Stomach (tissue), 9 donors: ENCODE measurements around the gene SLC29A2. TPM values are rescaled to one million over a fixed set of nuclear protein-coding genes. Genes with fewer than 3 reads are reported as not detected.

Experiments used
- DNase-seq, 2 donors: peaks; one replicate each; pipeline versions ENCODE4 v3.0.0 to v3.0.0-alpha.2; 2013 to 2019
- H3K27ac ChIP-seq, 5 donors: fragments of 200-600 bp in 4 of 5; sonication (generic) in 4 of 5; one replicate each; pipeline ENCODE4 v1.5.1; 2013 to 2019; ENCODE audit warnings: mild to moderate bottlenecking in 1 of 5, moderate library complexity in 1 of 5
- H3K27me3 ChIP-seq, 3 donors: fragments of 200-600 bp; sonication (generic); one replicate each; pipeline ENCODE4 v1.5.1; 2017 to 2019; ENCODE audit warnings: mixed run types in 1 of 3
- H3K36me3 ChIP-seq, 4 donors: fragments of 200-600 bp; sonication (generic); 1 replicate in 3 of 4; 2 replicates in 1 of 4; pipeline ENCODE4 v1.5.1; 2016 to 2019
- H3K4me1 ChIP-seq, 4 donors: fragments of 200-600 bp; sonication (generic); one replicate each; pipeline ENCODE4 v1.5.1; 2016 to 2019
- H3K4me3 ChIP-seq, 4 donors: fragments of 200-600 bp; sonication (generic) in 3 of 4; one replicate each; pipeline ENCODE4 v1.5.1; 2016 to 2019; ENCODE audit warnings: mild to moderate bottlenecking in 1 of 4
- H3K9me3 ChIP-seq, 4 donors: fragments of 200-600 bp; sonication (generic); one replicate each; pipeline ENCODE4 v1.5.1; 2016 to 2019
- CTCF ChIP-seq, 7 experiments: fragments of 450-650 bp in 4 of 7; fragments of 200-600 bp in 3 of 7; sonication (generic) in 3 of 7; IDR thresholded peaks; one replicate each; pipeline ENCODE4 v1.5.1; 2016 to 2019; ENCODE audit warnings: antibody characterized with exemption in 7 of 7, control low read depth in 2 of 7, mild to moderate bottlenecking in 1 of 7
- EP300 ChIP-seq: sonication (generic); formaldehyde crosslinking; IDR thresholded peaks from one replicate; pipeline ENCODE4 v1.6.1; 2017; ENCODE audit warnings: antibody characterized with exemption
- POLR2A ChIP-seq, 4 donors: fragments of 450-650 bp; IDR thresholded peaks; one replicate each; pipeline ENCODE4 v1.6.1; 2016; ENCODE audit warnings: antibody characterized with exemption in 4 of 4, control low read depth in 2 of 4, mild to moderate bottlenecking in 1 of 4, moderate library complexity in 1 of 4
- POLR2AphosphoS5 ChIP-seq, 3 donors: sonication (generic); formaldehyde crosslinking; IDR thresholded peaks; one replicate each; pipeline ENCODE4 v1.6.1; 2016; ENCODE audit warnings: antibody characterized with exemption in 3 of 3
- WGBS, 5 donors: extraction: QIAGEN DNeasy Blood & Tissue Kit in 3 of 5; methylation state at CpG; one replicate each; pipeline versions ENCODE4 v1.1.5 to v1.1.7; 2013 to 2018; 5-methylcytosine and 5-hydroxymethylcytosine counted together
- intact Hi-C: fragments of 100-400 bp; cut with DNase I; formaldehyde crosslinking; loops from one replicate; pipeline ENCODE4 v1.15.1; 2023; ENCODE audit warnings: low total_unique reads
- polyA plus RNA-seq, 3 donors: library from polyadenylated mRNA; stranded (reverse); fragments of 200-250 nt; gene quantifications; one replicate each; pipeline ENCODE4 v1.2.3, GENCODE V29; 2013
- total RNA-seq, 5 donors: library from RNA; depleted of rRNA; stranded (reverse); fragments of >200 nt; gene quantifications; one replicate each; pipeline versions ENCODE4 v1.1.0 to v1.2.3, GENCODE V29; 2014 to 2016
- donor health status: healthy with polysubstance abuse.
- donor health status: Bipolar disorder and iron deficiency.
- donor health status: healthy.

The SLC29A2 gene
- total and polyA plus RNA-seq, 8 donors: 2.0 to 14.3 (median 6.4) TPM

- TF ChIP-seq CTCF (IDR thresholded peaks at IDR 0.05) (no peak), POLR2A (IDR thresholded peaks at IDR 0.05) (no peak), POLR2AphosphoS5 (IDR thresholded peaks at IDR 0.05) (no peak), EP300 (no peak)
- Histone ChIP-seq H3K4me1 (peaks cover 23 to 41% (median 34%) of the 10 kb centered on the region in 4 donors), H3K9me3 (no peaks in the 10 kb centered on the region), H3K27me3 (no peaks in the 10 kb centered on the region), H3K36me3 (peaks cover 24 to 64% (median 57%) of the 10 kb centered on the region in 4 donors), H3K4me3 (peak overlapping the region; percentile 46 to 73 (median 62)), H3K27ac (peak overlapping the region in 3 of 5 donors; percentile 79 to 88 (median 85))
- DNase-seq: no peak
- intact Hi-C loops: no loop called here
- WGBS, 5 donors: 75 to 87% (median 83%) methylated on average over 10 to 42 of the region's 42 CpGs
Measured at GRCh38 chr11:66334605-66335442, 36.7 kb downstream of the SLC29A2 start.

GRCh38 chr11:66333896-66334604 lies 37.5 kb downstream of the SLC29A2 start:
- no peak for DNase-seq
- H3K27me3 ChIP-seq: no peaks in the 10 kb centered on the region
- peaks cover 23 to 43% (median 35%) of the 10 kb centered on the region in 4 donors for H3K4me1 ChIP-seq
- intact Hi-C loops: no loop called here
- H3K27ac ChIP-seq: no peak overlapping the region
- WGBS, 5 donors: 83 to 91% (median 89%) methylated on average over 25 to 29 of the region's 29 CpGs
- peaks cover 17 to 56% (median 50%) of the 10 kb centered on the region in 4 donors for H3K36me3 ChIP-seq
- H3K9me3 ChIP-seq: no peaks in the 10 kb centered on the region
- TF ChIP-seq POLR2AphosphoS5 (IDR thresholded peaks at IDR 0.05): no peak
- TF ChIP-seq EP300: no peak
- no peak for TF ChIP-seq CTCF (IDR thresholded peaks at IDR 0.05)
- TF ChIP-seq POLR2A (IDR thresholded peaks at IDR 0.05): no peak
- H3K4me3 ChIP-seq: peak overlapping the region in 1 of 4 donors; percentile 46

GRCh38 chr11:66333220-66333877 lies 38.2 kb downstream of the SLC29A2 start:
- DNase-seq: no peak
- H3K27me3 ChIP-seq: no peaks in the 10 kb centered on the region
- intact Hi-C loops: no loop called here
- H3K36me3 ChIP-seq: peaks cover 12 to 49% (median 43%) of the 10 kb centered on the region in 4 donors
- H3K4me1 ChIP-seq: peaks cover 29 to 50% (median 42%) of the 10 kb centered on the region in 4 donors
- no peak overlapping the region for H3K4me3 ChIP-seq
- H3K9me3 ChIP-seq: no peaks in the 10 kb centered on the region
- H3K27ac ChIP-seq: no peak overlapping the region
- TF ChIP-seq CTCF (IDR thresholded peaks at IDR 0.05) (no peak), POLR2A (IDR thresholded peaks at IDR 0.05) (no peak), POLR2AphosphoS5 (IDR thresholded peaks at IDR 0.05) (no peak), EP300 (no peak)
- 83 to 94% (median 91%) methylated on average over 14 to 19 of the region's 19 CpGs for WGBS, 5 donors
